RWPE2 (cell line): ENCODE results near the gene CD84.

ENCODE experiments used
- ATAC-seq: fragments of 200-7000 bp; cut with Tn5 transposase; 3 replicates; pipeline ENCODE4 v1.9.1; 2021; ENCODE audit warnings: low read depth
- DNase-seq: peaks from one replicate; pipeline ENCODE4 v3.0.0-alpha.2; 2020; ENCODE audit warnings: low spot score
- H3K27ac ChIP-seq: fragments of 450-650 bp; 2 replicates; pipeline ENCODE4 v1.5.1; 2017; ENCODE audit warnings: mild to moderate bottlenecking; ENCODE audit not compliant: poor library complexity, severe bottlenecking
- H3K27me3 ChIP-seq: fragments of 250-450 bp; sonication (Bioruptor Pico); 2 replicates; pipeline ENCODE4 v1.5.1; 2021; ENCODE audit warnings: mild to moderate bottlenecking, moderate library complexity; ENCODE audit not compliant: insufficient read depth, poor library complexity, severe bottlenecking
- H3K36me3 ChIP-seq: fragments of 250-450 bp; sonication (Bioruptor Pico); 2 replicates; pipeline ENCODE4 v1.5.1; 2020; ENCODE audit warnings: low read depth, mild to moderate bottlenecking, moderate library complexity
- H3K4me1 ChIP-seq: fragments of 250-450 bp; sonication (Bioruptor Pico); 2 replicates; pipeline ENCODE4 v1.5.1; 2021; ENCODE audit warnings: mild to moderate bottlenecking, moderate library complexity; ENCODE audit not compliant: insufficient read depth, poor library complexity, severe bottlenecking
- H3K4me3 ChIP-seq: fragments of 250-450 bp; sonication (Bioruptor Pico); 2 replicates; pipeline ENCODE4 v1.5.1; 2021; ENCODE audit warnings: mild to moderate bottlenecking, moderate library complexity; ENCODE audit not compliant: severe bottlenecking
- H3K9me3 ChIP-seq: fragments of 250-450 bp; sonication (Bioruptor Pico); 2 replicates; pipeline ENCODE4 v1.5.1; 2021; ENCODE audit warnings: mild to moderate bottlenecking, moderate library complexity; ENCODE audit not compliant: severe bottlenecking
- TF ChIP-seq, protein P1 (sequence below): fragments of 450-650 bp; IDR thresholded peaks from one replicate; pipeline ENCODE4 v1.5.1; 2017; ENCODE audit warnings: mild to moderate bottlenecking, moderate library complexity; ENCODE audit not compliant: poor library complexity, severe bottlenecking

Gene CD84

DNA sequence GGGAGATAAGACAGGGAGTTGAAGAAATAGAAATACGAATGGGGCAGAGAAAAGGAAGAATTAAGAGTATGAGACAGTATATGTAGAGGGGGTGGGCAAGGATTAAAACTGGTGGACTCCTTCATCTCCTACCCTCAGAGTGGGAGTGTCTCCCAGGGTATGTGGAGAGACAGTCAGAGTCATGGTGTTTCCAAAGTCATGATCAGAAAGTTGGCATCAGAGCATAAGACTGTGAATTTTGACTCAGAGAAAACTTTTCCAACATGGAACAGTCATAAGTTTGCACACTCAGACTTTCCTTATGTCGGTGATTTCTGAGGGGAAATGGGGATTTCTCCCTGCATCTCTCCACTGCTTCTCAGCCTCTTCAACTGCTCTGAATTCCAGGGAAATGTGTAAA lies 2.4 kb downstream of the CD84 start:
- TF ChIP-seq, protein P1, sequence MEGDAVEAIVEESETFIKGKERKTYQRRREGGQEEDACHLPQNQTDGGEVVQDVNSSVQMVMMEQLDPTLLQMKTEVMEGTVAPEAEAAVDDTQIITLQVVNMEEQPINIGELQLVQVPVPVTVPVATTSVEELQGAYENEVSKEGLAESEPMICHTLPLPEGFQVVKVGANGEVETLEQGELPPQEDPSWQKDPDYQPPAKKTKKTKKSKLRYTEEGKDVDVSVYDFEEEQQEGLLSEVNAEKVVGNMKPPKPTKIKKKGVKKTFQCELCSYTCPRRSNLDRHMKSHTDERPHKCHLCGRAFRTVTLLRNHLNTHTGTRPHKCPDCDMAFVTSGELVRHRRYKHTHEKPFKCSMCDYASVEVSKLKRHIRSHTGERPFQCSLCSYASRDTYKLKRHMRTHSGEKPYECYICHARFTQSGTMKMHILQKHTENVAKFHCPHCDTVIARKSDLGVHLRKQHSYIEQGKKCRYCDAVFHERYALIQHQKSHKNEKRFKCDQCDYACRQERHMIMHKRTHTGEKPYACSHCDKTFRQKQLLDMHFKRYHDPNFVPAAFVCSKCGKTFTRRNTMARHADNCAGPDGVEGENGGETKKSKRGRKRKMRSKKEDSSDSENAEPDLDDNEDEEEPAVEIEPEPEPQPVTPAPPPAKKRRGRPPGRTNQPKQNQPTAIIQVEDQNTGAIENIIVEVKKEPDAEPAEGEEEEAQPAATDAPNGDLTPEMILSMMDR = no peak
- Histone ChIP-seq H3K27me3 (no peaks in the 10 kb centered on the region), H3K4me1 (no peaks in the 10 kb centered on the region), H3K9me3 (no peaks in the 10 kb centered on the region), H3K4me3 (no peak overlapping the region), H3K36me3 (no peaks in the 10 kb centered on the region), H3K27ac (no peak overlapping the region)
- ATAC-seq (no peak), DNase-seq (no peak)

DNA sequence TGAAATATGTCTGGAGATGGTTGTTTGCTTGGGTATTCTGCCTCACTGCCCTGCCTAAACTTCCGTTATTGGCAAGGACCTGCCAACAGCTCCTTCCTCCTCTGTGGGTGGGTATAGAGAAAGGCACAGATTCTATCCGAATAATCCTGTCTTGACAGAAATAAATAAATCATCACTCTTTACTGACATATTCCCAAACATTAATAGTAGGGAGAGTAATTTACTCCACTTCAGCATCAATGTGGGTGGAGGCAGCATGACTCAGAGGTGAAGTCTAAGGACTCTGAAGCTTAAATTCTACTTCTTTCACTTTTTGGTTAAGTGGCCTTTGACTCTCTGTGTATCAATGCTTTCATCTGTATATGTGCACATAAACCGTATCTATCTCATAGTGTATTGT lies 2.9 kb downstream of the CD84 start:
- Histone ChIP-seq H3K9me3 (no peaks in the 10 kb centered on the region), H3K4me1 (no peaks in the 10 kb centered on the region), H3K4me3 (no peak overlapping the region), H3K27me3 (no peaks in the 10 kb centered on the region), H3K27ac (no peak overlapping the region), H3K36me3 (no peaks in the 10 kb centered on the region)
- DNase-seq = no peak
- ATAC-seq = no peak
- TF ChIP-seq, protein P1 = no peak

DNA sequence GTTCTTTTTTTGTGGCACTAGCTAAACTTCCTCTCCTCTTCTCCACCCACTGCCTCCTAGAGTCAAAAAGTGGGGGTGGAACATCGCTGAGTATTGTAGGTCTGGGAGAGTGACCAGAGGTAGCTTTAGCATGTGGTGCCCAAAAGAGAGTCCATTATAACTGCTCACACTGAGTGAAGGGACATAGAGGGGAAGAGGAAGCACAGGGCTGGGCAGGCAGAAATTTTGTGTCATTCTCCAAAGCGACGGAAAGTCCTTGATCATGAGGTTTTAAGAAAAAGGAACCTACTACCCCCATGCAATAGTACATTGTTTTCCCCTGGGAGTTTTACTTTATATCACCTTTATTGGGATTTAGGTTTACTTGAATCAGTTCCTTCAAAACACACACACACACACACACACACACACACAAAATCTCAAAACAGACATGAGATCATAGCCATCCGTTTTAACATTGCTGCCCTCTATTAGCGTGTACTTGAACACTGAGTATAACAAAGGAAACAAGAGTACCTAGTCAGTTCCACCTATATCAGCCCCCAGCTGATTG lies 4.1 kb downstream of the CD84 start:
- Histone ChIP-seq H3K9me3 (no peaks in the 10 kb centered on the region), H3K4me1 (no peaks in the 10 kb centered on the region), H3K27ac (no peak overlapping the region), H3K27me3 (no peaks in the 10 kb centered on the region), H3K4me3 (no peak overlapping the region), H3K36me3 (no peaks in the 10 kb centered on the region)
- TF ChIP-seq, protein P1 = no peak
- no peak for DNase-seq
- ATAC-seq = no peak

DNA sequence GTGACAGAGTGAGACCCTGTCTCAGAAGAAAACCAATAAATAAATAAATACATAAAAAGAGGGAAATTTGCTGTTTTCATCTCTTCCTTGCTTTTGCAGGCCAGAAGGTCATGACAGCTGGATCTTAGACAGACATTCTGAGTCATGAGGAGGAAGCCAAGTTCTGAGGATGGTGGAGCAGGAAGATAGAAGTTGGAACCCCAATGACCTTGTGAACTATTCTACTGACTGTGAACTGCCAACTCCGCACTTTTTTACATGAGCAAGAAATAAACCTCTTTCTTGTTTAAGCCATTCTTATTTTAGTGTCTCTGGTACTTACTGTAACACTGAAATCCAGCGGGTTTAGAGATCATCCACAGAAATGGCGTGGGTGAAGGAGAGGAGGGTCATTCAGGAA lies 8.5 kb downstream of the CD84 start:
- Histone ChIP-seq H3K4me3 (no peak overlapping the region), H3K4me1 (no peaks in the 10 kb centered on the region), H3K9me3 (no peaks in the 10 kb centered on the region), H3K36me3 (no peaks in the 10 kb centered on the region), H3K27ac (no peak overlapping the region), H3K27me3 (no peaks in the 10 kb centered on the region)
- DNase-seq (no peak), ATAC-seq (no peak)
- TF ChIP-seq, protein P1 = no peak

DNA sequence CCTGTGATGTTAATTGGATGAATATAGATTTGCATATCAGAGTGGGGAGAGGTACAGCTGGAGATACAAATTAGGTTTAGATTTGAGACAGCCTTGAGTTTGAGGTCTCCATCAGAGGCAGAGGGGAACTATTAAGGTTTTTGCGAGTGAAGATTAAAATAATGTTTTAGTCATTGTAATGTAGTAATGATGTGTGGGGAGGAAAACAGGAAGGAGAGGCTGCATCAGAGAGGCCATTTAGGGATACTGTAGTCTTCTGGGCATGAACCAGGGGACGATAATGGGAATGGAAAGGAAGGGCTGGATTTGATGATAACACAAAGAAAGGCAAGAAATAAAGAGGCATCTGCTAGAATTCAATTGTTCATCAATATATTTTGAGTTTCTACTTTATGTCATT lies 9.5 kb downstream of the CD84 start:
- Histone ChIP-seq H3K9me3 (no peaks in the 10 kb centered on the region), H3K4me3 (no peak overlapping the region), H3K27ac (no peak overlapping the region), H3K36me3 (no peaks in the 10 kb centered on the region), H3K27me3 (no peaks in the 10 kb centered on the region), H3K4me1 (no peaks in the 10 kb centered on the region)
- TF ChIP-seq, protein P1 = no peak
- no peak for ATAC-seq
- DNase-seq = no peak
